B cell (primary cell): ENCODE measurements around the gene DCAF15. TPM values are rescaled to one million over a fixed set of nuclear protein-coding genes. Genes with fewer than 3 reads are reported as not detected.

Experiments used
- ATAC-seq: fragments of 200-7000 bp; cut with Tn5 transposase; one replicate; pipeline ENCODE4 v1.10.0; 2021; ENCODE audit warnings: low read depth, mild to moderate bottlenecking, moderate number of reproducible peaks, moderate library complexity
- CTCF ChIA-PET: fragments of 350-600 bp; sonication (Branson Sonifier 250); formaldehyde crosslinking; loops from one replicate; lab custom pipeline; 2021; ENCODE audit warnings: antibody characterized with exemption, inconsistent platforms; lab: Charles Lee
- POLR2A ChIA-PET: fragments of 350-600 bp; sonication (Branson Sonifier 250); formaldehyde crosslinking; loops from one replicate; lab custom pipeline; 2021; ENCODE audit warnings: antibody characterized with exemption; lab: Charles Lee
- DNase-seq: peaks from one replicate; pipeline ENCODE4 v3.0.0; 2013
- H2AFZ ChIP-seq: 2 replicates; pipeline ENCODE4 v1.6.1; 2012; ENCODE audit warnings: mild to moderate bottlenecking, low read depth, low read length; ENCODE audit not compliant: insufficient read depth, poor library complexity, severe bottlenecking
- H3K27ac ChIP-seq, 2 donors: 1 replicate in 1 of 2; 2 replicates in 1 of 2; pipeline ENCODE4 v1.5.1; 2012 to 2013; ENCODE audit warnings: low read length in 2 of 2, mild to moderate bottlenecking in 2 of 2, moderate library complexity in 1 of 2
- H3K27me3 ChIP-seq, 4 experiments: fragments of 200-600 bp in 1 of 4; sonication (generic) in 1 of 4; replicated peaks in 1 of 4; 1 replicate in 2 of 4; 2 replicates in 2 of 4; pipeline versions ENCODE4 v1.6.1 to v1.7.0; 2013 to 2016; ENCODE audit warnings: low read length in 3 of 4, mild to moderate bottlenecking in 2 of 4, mixed read lengths in 1 of 4, moderate library complexity in 1 of 4; ENCODE audit not compliant: insufficient read depth in 4 of 4, control insufficient read depth in 3 of 4; ENCODE audit errors: control extremely low read depth in 1 of 4
- H3K36me3 ChIP-seq, 2 experiments: replicated peaks in 1 of 2; 1 replicate in 1 of 2; 2 replicates in 1 of 2; pipeline versions ENCODE4 v1.6.1 to v1.7.1; 2013; ENCODE audit warnings: low read length in 1 of 2; ENCODE audit not compliant: insufficient read depth in 2 of 2, control insufficient read depth in 1 of 2; ENCODE audit errors: control extremely low read depth in 1 of 2, extremely low read depth in 1 of 2
- H3K4me1 ChIP-seq, 2 donors: fragments of 200-600 bp in 1 of 2; sonication (generic) in 1 of 2; 1 replicate in 1 of 2; 2 replicates in 1 of 2; pipeline versions ENCODE4 v1.5.1 to v1.6.1; 2013 to 2017; ENCODE audit warnings: low read length in 2 of 2; ENCODE audit not compliant: control insufficient read depth in 2 of 2, insufficient read depth in 2 of 2
- H3K4me2 ChIP-seq: replicated peaks from 2 replicates; pipeline ENCODE3; 2012; ENCODE audit warnings: mild to moderate bottlenecking, low read depth, low read length; ENCODE audit not compliant: poor library complexity, severe bottlenecking
- H3K4me3 ChIP-seq, 5 experiments: fragments of 200-600 bp in 1 of 5; sonication (generic) in 1 of 5; 1 replicate in 3 of 5; 2 replicates in 2 of 5; pipeline versions ENCODE4 v1.5.1 to v1.7.0; 2011 to 2016; ENCODE audit warnings: low read length in 4 of 5, mild to moderate bottlenecking in 4 of 5, low read depth in 2 of 5, control low read depth in 1 of 5, moderate library complexity in 1 of 5; ENCODE audit not compliant: insufficient read depth in 1 of 5; ENCODE audit errors: control extremely low read depth in 1 of 5, extremely low read depth in 1 of 5
- H3K79me2 ChIP-seq: fragments of 200-600 bp; sonication (generic); one replicate; pipeline ENCODE4 v1.6.0; 2016; ENCODE audit warnings: low read length; ENCODE audit not compliant: control insufficient read depth, insufficient read depth
- H3K9ac ChIP-seq: fragments of 200-600 bp; sonication (generic); 2 replicates; pipeline ENCODE4 v1.6.1; 2017; ENCODE audit warnings: mild to moderate bottlenecking, low read length, moderate library complexity
- H3K9me3 ChIP-seq, 3 donors: one replicate each; pipeline versions ENCODE4 v1.6.1 to v1.7.1; 2013; ENCODE audit warnings: low read length in 2 of 3; ENCODE audit not compliant: control insufficient read depth in 2 of 3, insufficient read depth in 1 of 3; ENCODE audit errors: control extremely low read depth in 1 of 3
- H4K20me1 ChIP-seq: 2 replicates; pipeline ENCODE4 v1.6.0; 2012; ENCODE audit warnings: mild to moderate bottlenecking, low read length; ENCODE audit not compliant: insufficient read depth, control insufficient read depth, poor library complexity, severe bottlenecking
- H3K27ac Mint-ChIP-seq: one replicate; pipeline ENCODE4 v1.8.0; 2021; ENCODE audit warnings: mixed read lengths
- H3K27me3 Mint-ChIP-seq: one replicate; pipeline ENCODE4 v1.8.0; 2021; ENCODE audit warnings: mixed read lengths
- H3K4me1 Mint-ChIP-seq: one replicate; pipeline ENCODE4 v1.8.0; 2021; ENCODE audit warnings: mixed read lengths
- H3K4me3 Mint-ChIP-seq: one replicate; pipeline ENCODE4 v1.8.0; 2021; ENCODE audit warnings: mixed read lengths
- H3K9me3 Mint-ChIP-seq: one replicate; pipeline ENCODE4 v1.8.0; 2022; ENCODE audit warnings: mixed read lengths; ENCODE audit not compliant: insufficient read depth
- EZH2 ChIP-seq: IDR thresholded peaks from 2 replicates; pipeline ENCODE4 v1.6.1; 2012; ENCODE audit warnings: borderline replicate concordance, low read depth, mild to moderate bottlenecking, moderate library complexity, low read length; ENCODE audit not compliant: insufficient read depth, poor library complexity, severe bottlenecking
- WGBS: methylation state at CpG from one replicate; pipeline ENCODE4 v1.1.5; 2013; ENCODE audit warnings: missing lambda C conversion rate; ENCODE audit not compliant: insufficient coverage; 5-methylcytosine and 5-hydroxymethylcytosine counted together
- intact Hi-C: fragments of 100-400 bp; cut with micrococcal nuclease; formaldehyde crosslinking; loops from one replicate; pipeline ENCODE4 v1.10.0; 2022
- polyA plus RNA-seq: library from polyadenylated mRNA; depleted of rRNA; stranded (reverse); fragments of >200 nt; gene quantifications from 2 replicates; pipeline ENCODE4 v1.2.3, GENCODE V29; 2012
- total RNA-seq, 2 donors: library from RNA; stranded (reverse); fragments of 120-200 nt in 1 of 2; gene quantifications; 1 replicate in 1 of 2; 2 replicates in 1 of 2; pipeline versions ENCODE4 v1.2.3 to v1.2.4, GENCODE V29; 2013 to 2022
- TF ChIP-seq, protein P1 (sequence below): fragments of 200-600 bp; IDR thresholded peaks from one replicate; pipeline ENCODE4 v1.8.0; 2022; ENCODE audit warnings: antibody characterized with exemption, mild to moderate bottlenecking

The DCAF15 gene
- total and polyA plus RNA-seq, 2 donors (not counting 1 experiment from before 2014, with no cell fraction given) = 116 to 157 TPM

- Mint-ChIP-seq H3K27me3 (no peaks in the 10 kb centered on the region), H3K9me3 (no peaks in the 10 kb centered on the region), H3K4me3 (peak within 1 kb of the TSS; percentile 89), H3K27ac (peak within 1 kb of the TSS; percentile 80), H3K4me1 (peaks cover 13% of the 10 kb centered on the region)
- Histone ChIP-seq H3K9me3 (no peaks in the 10 kb centered on the region), H4K20me1 (no peaks in the 10 kb centered on the region), H3K4me1 (peaks cover 9 to 13% of the 10 kb centered on the region in 2 donors), H3K79me2 (peaks cover 12% of the 10 kb centered on the region), H3K36me3 (peaks cover 0 to 4% of the 10 kb centered on the region in 2 experiments), H3K4me3 (peak within 1 kb of the TSS; percentile 38 to 90 (median 82)), H3K9ac (peak within 1 kb of the TSS; percentile 70), H3K27ac (peak within 1 kb of the TSS; percentile 52 to 62), H3K4me2 (peak within 1 kb of the TSS; percentile 90), H3K27me3 (no peaks in the 10 kb centered on the region), H2AFZ (peak within 1 kb of the TSS; percentile 91)
- DNase-seq = peak; percentile 95
- intact Hi-C loops = loop anchor here (1.0 kb wide), 7 partner anchors 26 to 231 kb away; partner anchors contain the start of gene DCAF15
- 11% methylated on average over 79 of the region's 86 CpGs for WGBS
- ATAC-seq = peak; percentile 98
- ChIA-PET CTCF (interaction anchor here (0.6 to 2.4 kb wide), 4 partner anchors 8 to 166 kb away, joined by 3 to 8 read pairs (median 4); partner anchors contain the start of gene MISP3), POLR2A (interaction anchor here (0.7 kb wide), 1 partner anchor 47 kb away, joined by 3 read pairs; the partner anchor contains the start of gene DCAF15)
- TF ChIP-seq, protein P1, sequence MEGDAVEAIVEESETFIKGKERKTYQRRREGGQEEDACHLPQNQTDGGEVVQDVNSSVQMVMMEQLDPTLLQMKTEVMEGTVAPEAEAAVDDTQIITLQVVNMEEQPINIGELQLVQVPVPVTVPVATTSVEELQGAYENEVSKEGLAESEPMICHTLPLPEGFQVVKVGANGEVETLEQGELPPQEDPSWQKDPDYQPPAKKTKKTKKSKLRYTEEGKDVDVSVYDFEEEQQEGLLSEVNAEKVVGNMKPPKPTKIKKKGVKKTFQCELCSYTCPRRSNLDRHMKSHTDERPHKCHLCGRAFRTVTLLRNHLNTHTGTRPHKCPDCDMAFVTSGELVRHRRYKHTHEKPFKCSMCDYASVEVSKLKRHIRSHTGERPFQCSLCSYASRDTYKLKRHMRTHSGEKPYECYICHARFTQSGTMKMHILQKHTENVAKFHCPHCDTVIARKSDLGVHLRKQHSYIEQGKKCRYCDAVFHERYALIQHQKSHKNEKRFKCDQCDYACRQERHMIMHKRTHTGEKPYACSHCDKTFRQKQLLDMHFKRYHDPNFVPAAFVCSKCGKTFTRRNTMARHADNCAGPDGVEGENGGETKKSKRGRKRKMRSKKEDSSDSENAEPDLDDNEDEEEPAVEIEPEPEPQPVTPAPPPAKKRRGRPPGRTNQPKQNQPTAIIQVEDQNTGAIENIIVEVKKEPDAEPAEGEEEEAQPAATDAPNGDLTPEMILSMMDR = no peak
- TF ChIP-seq EZH2 = no peak
These were observed 46.4 kb upstream of the DCAF15 start, which contains the start of the genes BRME1 and CC2D1A for GRCh38 chr19:13905634-13906520. BRME1 (minus strand) TSS chr19:13906117; CDS start chr19:13904892, 1,225 bp downstream. CC2D1A (plus strand) TSS chr19:13906201; CDS start chr19:13906442, 241 bp downstream.
